GM21367 (cell line): Measurements from ENCODE around the gene FAM168A.

ENCODE experiments used
- ATAC-seq: cut with Tn5 transposase; IDR thresholded peaks from one replicate; pipeline ENCODE4 v1.9.1; 2021; ENCODE audit not compliant: unreplicated experiment

The FAM168A gene

DNA sequence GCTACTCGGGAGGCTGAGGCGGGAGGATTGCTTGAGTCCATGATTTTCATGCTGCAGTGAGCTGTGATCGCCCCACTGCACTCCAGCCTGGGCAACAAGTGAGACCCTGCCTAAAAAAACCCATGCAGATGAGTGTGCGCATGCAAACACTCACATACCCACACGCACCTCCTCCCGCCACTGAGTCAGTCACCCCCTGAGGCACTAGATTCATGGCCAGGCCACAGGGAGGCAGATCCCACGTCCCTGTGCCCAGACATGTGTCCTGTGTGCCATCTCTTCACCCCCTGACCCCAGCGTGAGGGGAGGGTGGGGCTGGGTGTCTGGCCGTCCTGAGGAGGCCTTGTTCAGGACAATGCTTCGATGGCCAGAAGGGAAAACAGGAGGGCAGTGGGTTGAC is 206.2 kb downstream of the FAM168A start:
- no peak for ATAC-seq

- ATAC-seq = no peak
These were observed 207.0 kb downstream of the FAM168A start for GRCh38 chr11:73390601-73391565.

- ATAC-seq = no peak
These were observed 208.0 kb downstream of the FAM168A start for GRCh38 chr11:73389916-73390315.

DNA sequence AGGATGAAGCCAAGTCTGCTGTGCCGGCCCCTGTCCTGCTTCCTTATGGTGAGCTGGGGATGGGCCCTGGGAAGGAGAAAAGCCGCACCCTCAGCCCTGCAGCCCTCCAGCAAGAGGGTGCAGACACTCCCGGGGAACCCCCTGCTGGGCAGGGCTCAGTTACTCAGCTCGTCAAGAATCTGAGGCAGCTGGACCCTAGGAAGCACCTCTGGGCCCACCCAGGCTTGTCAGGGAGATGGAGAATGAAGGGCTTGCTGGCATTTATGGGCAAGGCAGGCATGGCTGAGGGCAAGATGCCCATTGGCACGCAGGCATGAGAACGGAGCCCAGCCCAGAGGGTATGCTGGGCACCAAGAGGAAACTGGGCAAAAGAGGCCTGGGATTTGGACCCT is 208.8 kb downstream of the FAM168A start:
- ATAC-seq = no peak

DNA sequence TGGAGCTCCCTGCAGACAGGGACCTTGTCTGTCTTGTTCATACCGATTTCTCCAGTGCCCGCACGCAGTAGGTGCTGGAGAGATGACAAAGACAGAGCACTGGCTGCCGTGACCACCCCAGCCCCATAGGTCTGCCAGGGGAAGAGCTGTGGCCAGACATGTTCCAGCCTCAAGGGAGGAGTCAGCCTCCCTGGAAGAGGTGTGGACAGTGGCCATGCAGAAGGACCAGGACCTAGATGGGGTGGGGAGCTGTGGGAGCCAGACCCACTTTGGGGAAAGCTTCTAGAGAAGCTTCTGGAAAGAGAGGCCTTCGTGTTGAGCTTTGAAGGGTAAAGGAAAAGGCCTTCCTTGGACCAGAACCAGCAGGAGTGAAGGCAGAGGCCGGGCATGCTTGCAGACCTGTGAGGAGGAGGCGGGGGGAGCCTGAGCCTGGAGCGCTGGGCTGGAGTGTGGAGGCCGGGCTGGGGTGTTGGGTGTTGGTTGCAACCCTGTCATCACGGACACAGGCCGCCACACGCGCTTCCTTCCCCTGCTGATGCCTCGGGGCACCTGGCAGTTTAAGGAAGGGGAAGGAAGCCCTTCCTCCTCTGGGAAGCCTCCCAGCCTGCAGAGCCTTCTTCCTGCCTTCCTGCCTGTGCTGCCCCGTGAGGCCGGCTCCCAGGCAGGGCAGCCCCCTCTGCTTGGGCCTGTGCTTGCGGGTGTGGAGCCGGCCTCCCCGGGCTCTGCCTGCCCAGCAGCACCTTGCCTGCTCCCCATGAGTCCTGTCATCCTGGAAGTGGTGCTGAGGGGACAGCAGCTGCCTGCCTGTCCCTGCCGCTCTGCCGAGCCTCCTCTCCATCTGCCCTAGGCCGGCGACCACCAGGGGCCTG is 209.4 kb downstream of the FAM168A start:
- no peak for ATAC-seq

DNA sequence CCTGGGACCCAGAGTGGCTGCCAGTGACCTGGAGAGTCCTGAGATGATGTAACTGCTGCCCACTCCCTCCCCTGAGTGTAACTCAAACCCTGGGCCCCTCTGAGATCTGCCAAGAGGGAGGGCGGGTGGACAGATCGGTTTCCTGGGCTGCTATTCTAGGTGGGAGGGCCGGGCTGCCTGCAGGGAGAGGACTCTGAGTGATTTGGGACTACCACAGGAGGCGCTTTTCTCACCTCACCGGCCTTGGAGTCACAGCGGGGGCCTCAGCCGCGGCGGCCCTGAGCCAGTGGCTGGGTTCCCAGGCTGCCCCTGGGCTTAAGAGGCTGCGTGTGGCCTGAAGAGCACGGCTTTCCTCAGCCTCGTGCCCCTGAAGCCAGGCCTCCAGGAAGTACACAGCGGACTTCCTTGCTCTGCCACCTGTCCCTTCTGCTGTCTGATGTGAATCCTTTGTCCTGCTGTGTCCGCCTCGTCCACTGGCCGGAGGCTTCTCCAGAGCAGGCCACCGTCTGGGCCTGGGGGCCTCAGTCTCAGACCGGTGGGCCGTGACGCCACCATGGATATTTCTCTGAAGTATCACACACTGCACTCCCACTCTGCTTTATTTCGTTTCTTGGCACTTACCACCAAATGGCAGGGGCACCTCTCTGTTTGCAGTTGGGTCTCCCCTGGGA is 210.2 kb downstream of the FAM168A start:
- no peak for ATAC-seq

DNA sequence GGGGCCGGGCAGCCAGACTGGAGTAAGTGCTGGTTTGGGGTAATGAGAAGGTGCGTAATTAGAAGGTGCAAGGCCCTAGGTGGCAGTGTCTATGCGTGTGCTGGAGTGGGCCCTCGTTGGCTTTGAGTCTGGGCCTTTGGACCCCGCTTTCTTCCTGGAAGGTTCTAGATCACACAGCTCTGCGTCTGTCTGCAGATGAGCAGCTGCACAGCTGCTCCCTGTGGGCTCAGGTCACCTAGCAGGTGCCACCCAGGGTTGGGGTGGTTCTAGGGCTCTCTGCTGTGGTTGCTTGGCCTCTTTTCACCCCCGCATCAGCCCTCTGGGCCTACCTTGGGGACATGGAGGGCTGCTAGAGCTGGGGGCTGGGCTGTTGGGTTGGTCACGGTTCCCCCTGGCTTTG is 211.4 kb downstream of the FAM168A start:
- no peak for ATAC-seq

DNA sequence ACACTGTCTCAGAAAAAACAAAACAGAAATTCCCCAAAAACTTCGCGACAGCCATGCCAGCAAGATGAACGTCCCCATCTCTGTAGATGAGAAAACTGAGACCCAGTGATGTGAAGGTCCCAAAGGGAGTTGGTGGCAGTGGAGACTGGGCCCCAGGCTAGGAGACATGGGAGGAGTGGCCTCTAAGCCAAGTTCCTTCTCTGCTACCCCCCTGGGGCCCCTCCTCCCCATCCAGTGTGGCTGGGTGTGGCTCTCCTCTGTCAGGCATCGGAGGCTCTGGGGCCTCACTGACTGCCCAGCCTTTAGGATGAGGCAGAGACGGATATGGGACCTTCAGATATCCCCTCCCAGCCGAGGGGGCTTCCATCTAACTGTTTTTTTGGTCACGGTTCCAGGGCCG is 211.9 kb downstream of the FAM168A start:
- ATAC-seq = no peak

DNA sequence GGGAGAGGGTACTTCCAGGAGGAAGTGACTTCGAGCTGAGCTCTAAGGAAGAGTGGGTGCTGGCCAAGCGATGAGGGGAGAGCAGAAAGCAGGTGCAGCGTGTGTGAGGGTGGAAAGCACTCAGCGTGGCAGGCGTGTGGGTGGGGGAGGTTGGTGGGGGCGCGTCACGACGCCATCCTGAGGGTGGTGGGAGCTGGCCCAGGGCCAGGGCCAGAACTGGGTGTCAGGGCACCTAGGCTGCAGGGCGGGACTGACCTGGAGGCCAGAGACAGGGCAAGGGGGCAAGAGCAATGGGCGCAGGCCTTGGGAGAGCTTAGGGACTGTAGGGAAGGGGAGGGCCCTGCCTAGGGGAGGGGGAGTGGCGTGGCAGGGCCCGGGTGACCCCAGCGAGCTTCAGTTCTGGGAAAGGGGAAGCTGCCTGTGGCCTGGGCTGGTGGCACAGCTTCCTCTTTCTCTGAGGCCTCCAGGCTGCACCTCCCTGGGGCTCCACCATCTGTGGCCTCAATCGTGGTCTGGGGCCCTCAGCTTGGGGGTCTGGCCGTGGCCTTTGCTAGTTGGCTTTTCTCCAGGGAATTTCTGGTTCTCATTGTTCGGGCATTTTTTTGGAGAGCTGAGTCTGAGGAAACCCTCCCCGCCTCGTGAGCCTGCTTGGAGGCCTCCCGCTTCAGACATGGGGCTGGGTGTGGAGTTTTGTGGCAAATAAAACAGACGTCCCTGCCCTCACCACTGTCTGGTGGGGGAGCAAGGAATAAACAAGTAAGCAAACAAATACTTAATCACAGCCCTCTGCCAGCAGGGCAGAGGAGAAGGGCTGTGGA is 212.8 kb downstream of the FAM168A start:
- ATAC-seq = no peak

DNA sequence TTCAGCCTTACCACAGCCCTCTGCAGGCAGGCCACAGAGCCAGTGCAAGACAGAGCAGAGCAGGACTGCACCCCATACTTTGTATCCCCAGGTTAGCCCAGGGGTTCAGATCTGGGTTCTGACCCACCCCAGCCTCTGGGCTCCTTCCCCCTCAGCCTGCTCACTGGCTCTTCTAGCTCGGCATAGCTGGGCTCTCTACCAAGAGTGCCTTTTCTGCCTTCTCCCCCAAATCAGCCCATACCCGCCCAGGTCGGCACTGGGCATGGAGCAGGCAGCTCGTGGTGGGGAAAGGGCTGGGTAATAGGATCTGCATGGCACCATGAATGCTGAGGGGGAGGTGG is 213.4 kb downstream of the FAM168A start:
- ATAC-seq = no peak

DNA sequence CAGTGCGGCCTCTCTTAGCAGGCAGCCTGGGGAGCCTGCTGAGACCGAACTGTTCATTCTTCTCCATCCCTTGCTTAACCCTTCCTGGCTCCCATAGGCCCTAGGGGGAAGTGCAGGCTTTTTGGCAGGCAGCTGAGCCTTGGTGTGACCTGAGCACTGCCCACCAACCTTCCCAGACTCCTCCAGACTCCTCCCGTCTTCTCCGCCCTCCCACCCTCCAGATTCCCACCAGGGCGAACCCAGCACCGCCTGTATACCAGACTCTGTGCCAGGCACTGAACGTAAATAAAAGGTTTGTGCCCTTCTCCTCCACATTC is 213.8 kb downstream of the FAM168A start:
- ATAC-seq = no peak

- no peak for ATAC-seq
These were observed 214.4 kb downstream of the FAM168A start for GRCh38 chr11:73383249-73384124.

DNA sequence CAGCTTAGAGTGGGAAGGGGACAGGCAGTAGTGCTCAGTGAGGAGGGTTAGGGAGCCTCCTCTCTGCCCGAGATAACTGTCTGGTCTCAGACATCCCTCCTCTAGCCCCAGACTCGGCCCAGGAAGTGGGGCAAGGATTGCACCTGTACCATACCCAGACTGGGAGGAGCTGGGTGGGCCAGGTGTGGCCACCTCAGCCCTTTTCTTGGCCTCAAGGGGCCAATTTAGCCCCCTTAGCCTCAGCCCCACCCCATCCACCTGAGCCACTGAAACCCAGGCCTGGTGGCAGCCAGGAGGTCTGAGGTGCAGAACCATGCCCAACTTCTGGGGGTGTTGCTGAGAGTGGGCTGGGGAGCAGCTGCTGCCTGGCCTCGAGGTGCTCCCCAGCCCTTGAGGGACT is 215.2 kb downstream of the FAM168A start:
- no peak for ATAC-seq

GRCh38 chr11:73382183-73382582 is 215.7 kb downstream of the FAM168A start:
- no peak for ATAC-seq

DNA sequence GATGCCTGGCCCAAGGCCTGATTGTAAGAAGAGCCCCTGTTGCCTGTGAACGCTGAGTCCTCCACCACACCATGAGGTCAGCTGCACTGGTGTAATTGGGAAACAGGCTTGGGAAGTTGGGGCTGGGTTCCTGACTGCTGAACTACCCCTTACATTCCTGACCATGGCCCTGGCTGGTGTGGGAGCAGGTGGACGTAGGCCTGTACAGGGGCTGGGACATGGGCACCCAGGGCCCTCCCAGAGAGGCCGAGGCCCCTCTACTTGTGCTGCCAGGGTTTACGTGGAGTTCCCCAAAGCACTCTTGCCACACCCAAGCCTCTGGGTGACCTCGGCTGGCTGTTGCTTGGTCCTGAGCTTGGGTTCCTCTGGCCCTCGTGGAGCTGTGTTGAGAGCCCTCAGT is 216.3 kb downstream of the FAM168A start:
- ATAC-seq = no peak

GRCh38 chr11:73380897-73381410 is 217.0 kb downstream of the FAM168A start:
- no peak for ATAC-seq

DNA sequence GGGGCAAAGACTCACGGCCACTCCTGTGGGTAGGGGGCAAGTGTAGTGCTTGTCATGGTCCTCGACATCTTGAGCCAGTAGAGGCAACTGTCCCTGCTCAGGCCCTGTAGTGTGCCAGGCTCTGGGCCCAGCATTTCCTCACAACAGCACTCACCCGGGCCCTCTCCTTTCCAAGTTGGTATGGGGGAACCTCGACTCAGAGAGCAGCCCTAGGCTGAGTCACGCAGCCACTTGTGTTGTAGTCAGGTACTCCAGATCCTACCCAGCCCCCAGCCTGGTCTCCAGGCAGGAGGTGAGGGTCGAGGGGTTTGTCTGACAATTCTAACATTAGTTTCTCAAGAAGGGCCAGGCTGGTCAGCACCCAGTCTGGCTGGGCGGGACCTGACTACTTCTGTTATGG is 217.6 kb downstream of the FAM168A start:
- ATAC-seq = no peak

DNA sequence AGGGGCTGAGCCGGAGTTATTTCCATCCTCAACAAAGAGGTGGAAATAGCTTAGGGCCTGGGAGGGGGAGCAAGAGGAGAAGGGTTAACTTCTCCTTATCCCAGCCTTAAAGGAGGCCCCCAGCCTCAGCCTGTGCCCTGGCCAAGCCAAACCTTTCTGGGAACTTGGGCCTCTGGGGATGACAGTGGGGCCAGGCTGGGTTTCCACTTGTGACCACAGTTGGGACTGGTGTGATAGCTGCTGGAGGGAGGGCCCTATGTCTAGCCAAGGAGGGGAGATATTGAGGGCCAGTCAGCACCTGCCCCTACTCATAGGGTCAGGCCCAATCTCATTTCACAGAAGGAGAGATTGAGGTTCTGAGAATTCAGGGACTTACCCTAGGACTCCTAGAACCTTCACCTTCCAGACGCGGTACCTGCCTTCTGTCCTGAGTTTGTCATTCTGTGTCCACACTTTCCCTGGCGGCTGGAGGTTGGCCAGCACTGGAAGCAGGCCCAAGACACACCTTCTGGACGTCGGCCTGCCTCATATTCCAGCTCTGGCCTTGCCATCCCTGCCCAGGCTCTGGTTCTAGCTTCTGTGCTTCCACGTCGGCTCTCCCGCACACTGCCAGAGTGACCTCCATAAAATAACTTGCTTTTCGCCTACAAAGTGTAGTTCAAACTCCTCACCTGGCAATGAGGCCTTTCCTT is 218.6 kb downstream of the FAM168A start:
- ATAC-seq = no peak
